Trophoblast cell (in vitro differentiated cells and primary cell): ENCODE measurements around the gene KCNQ1OT1.

Experiments
- DNase-seq, 2 donors: peaks; one replicate each; pipeline ENCODE4 v3.0.0-alpha.2; 2016
- H2AFZ ChIP-seq: 2 replicates; pipeline ENCODE4 v1.6.1; 2013; ENCODE audit warnings: low read length, moderate library complexity, mild to moderate bottlenecking; ENCODE audit not compliant: insufficient read depth, poor library complexity
- H2AK5ac ChIP-seq: 2 replicates; pipeline ENCODE4 v1.6.1; 2013; ENCODE audit warnings: mild to moderate bottlenecking, low read length
- H2BK120ac ChIP-seq: 2 replicates; pipeline ENCODE4 v1.6.1; 2013; ENCODE audit warnings: low read length, mild to moderate bottlenecking, moderate library complexity; ENCODE audit not compliant: insufficient read depth, poor library complexity
- H2BK12ac ChIP-seq: 2 replicates; pipeline ENCODE4 v1.6.1; 2013; ENCODE audit warnings: mild to moderate bottlenecking, low read length, moderate library complexity
- H2BK5ac ChIP-seq: 2 replicates; pipeline ENCODE4 v1.6.1; 2013; ENCODE audit warnings: low read length, low read depth, moderate library complexity, mild to moderate bottlenecking; ENCODE audit not compliant: poor library complexity
- H3K14ac ChIP-seq: 2 replicates; pipeline ENCODE4 v1.6.1; 2013; ENCODE audit warnings: mild to moderate bottlenecking, low read length
- H3K18ac ChIP-seq: 2 replicates; pipeline ENCODE4 v1.6.1; 2013; ENCODE audit warnings: mild to moderate bottlenecking, low read length
- H3K23ac ChIP-seq: 2 replicates; pipeline ENCODE4 v1.6.1; 2013; ENCODE audit warnings: low read length
- H3K27ac ChIP-seq: 2 replicates; pipeline ENCODE4 v1.5.1; 2013; ENCODE audit warnings: low read depth, mild to moderate bottlenecking, inconsistent platforms, low read length, moderate library complexity
- H3K27me3 ChIP-seq: 2 replicates; pipeline ENCODE4 v1.6.1; 2013; ENCODE audit warnings: inconsistent platforms, mild to moderate bottlenecking, low read length, moderate library complexity; ENCODE audit not compliant: insufficient read depth
- H3K36me3 ChIP-seq, 2 experiments: 1 replicate in 1 of 2; 2 replicates in 1 of 2; pipeline ENCODE4 v1.6.1; 2013; ENCODE audit warnings: low read length in 2 of 2, mild to moderate bottlenecking in 2 of 2, moderate library complexity in 1 of 2; ENCODE audit not compliant: insufficient read depth in 2 of 2, control insufficient read depth in 1 of 2
- H3K4ac ChIP-seq: 2 replicates; pipeline ENCODE4 v1.6.1; 2013; ENCODE audit warnings: low read depth, mild to moderate bottlenecking, low read length, moderate library complexity
- H3K4me1 ChIP-seq, 2 experiments: 1 replicate in 1 of 2; 2 replicates in 1 of 2; pipeline ENCODE4 v1.6.1; 2013; ENCODE audit warnings: low read length in 2 of 2, mild to moderate bottlenecking in 2 of 2, moderate library complexity in 1 of 2; ENCODE audit not compliant: insufficient read depth in 2 of 2, control insufficient read depth in 1 of 2
- H3K4me2 ChIP-seq: 2 replicates; pipeline ENCODE4 v1.6.1; 2013; ENCODE audit warnings: inconsistent platforms, mild to moderate bottlenecking, low read length, moderate library complexity
- H3K4me3 ChIP-seq: 2 replicates; pipeline ENCODE4 v1.5.1; 2013; ENCODE audit warnings: mild to moderate bottlenecking, low read depth, low read length, inconsistent platforms
- H3K79me1 ChIP-seq: one replicate; pipeline ENCODE4 v1.6.1; 2013; ENCODE audit warnings: low read length
- H3K79me2 ChIP-seq: 2 replicates; pipeline ENCODE4 v1.6.1; 2013; ENCODE audit warnings: low read length, mild to moderate bottlenecking; ENCODE audit not compliant: control insufficient read depth, insufficient read depth, poor library complexity
- H3K9ac ChIP-seq: 2 replicates; pipeline ENCODE4 v1.6.1; 2013; ENCODE audit warnings: mild to moderate bottlenecking, low read length
- H3K9me3 ChIP-seq: 2 replicates; pipeline ENCODE4 v1.6.1; 2013; ENCODE audit warnings: low read depth, mild to moderate bottlenecking, control low read depth, inconsistent platforms, low read length; ENCODE audit not compliant: insufficient read depth
- H4K12ac ChIP-seq: 2 replicates; pipeline ENCODE4 v1.6.1; 2013; ENCODE audit warnings: low read depth, mild to moderate bottlenecking, low read length, moderate library complexity
- H4K8ac ChIP-seq: 2 replicates; pipeline ENCODE4 v1.6.1; 2013; ENCODE audit warnings: low read depth, mild to moderate bottlenecking, low read length, moderate library complexity
- H4K91ac ChIP-seq: one replicate; pipeline ENCODE4 v1.6.1; 2013; ENCODE audit warnings: low read depth, mild to moderate bottlenecking, low read length, moderate library complexity
- WGBS: extraction: QIAGEN DNeasy Blood & Tissue Kit; methylation state at CpG from one replicate; pipeline ENCODE4 v1.1.7; 2013; ENCODE audit warnings: missing lambda C conversion rate; ENCODE audit not compliant: insufficient read length, insufficient coverage; ENCODE audit errors: extremely low coverage; 5-methylcytosine and 5-hydroxymethylcytosine counted together

The KCNQ1OT1 gene

GRCh38 chr11:2688381-2689231 is 11.2 kb downstream of the KCNQ1OT1 start:
- peaks cover 42 to 50% of the 10 kb centered on the region in 2 experiments for H3K4me1 ChIP-seq
- H3K4ac ChIP-seq: no peak overlapping the region
- H2BK12ac ChIP-seq: no peak overlapping the region
- H3K23ac ChIP-seq: no peak overlapping the region
- no peaks in the 10 kb centered on the region for H3K27me3 ChIP-seq
- H2BK5ac ChIP-seq: no peak overlapping the region
- peaks cover 2% of the 10 kb centered on the region for H3K79me2 ChIP-seq
- H2AK5ac ChIP-seq: no peak overlapping the region
- peaks cover 5% of the 10 kb centered on the region for H3K79me1 ChIP-seq
- H2BK120ac ChIP-seq: no peak overlapping the region
- no peak overlapping the region for H3K4me3 ChIP-seq
- WGBS: no CpG with 5 or more reads among the region's 6 CpGs
- H3K9ac ChIP-seq: no peak overlapping the region
- H2AFZ ChIP-seq: no peak overlapping the region
- peaks cover 2% of the 10 kb centered on the region for H3K9me3 ChIP-seq
- peak overlapping the region; percentile 10 for H3K18ac ChIP-seq
- DNase-seq: peak in 1 of 2 donors; percentile 8
- no peak overlapping the region for H4K12ac ChIP-seq
- peaks cover 11 to 18% of the 10 kb centered on the region in 2 experiments for H3K36me3 ChIP-seq
- H4K91ac ChIP-seq: no peak overlapping the region
- H3K14ac ChIP-seq: no peak overlapping the region
- H3K4me2 ChIP-seq: no peak overlapping the region
- no peak overlapping the region for H3K27ac ChIP-seq
- no peak overlapping the region for H4K8ac ChIP-seq

- no peak overlapping the region for H2AFZ ChIP-seq
- H4K91ac ChIP-seq: no peak overlapping the region
- DNase-seq: no peak
Observed at GRCh38 chr11:2687782-2688191, 12.0 kb downstream of the KCNQ1OT1 start.

DNA sequence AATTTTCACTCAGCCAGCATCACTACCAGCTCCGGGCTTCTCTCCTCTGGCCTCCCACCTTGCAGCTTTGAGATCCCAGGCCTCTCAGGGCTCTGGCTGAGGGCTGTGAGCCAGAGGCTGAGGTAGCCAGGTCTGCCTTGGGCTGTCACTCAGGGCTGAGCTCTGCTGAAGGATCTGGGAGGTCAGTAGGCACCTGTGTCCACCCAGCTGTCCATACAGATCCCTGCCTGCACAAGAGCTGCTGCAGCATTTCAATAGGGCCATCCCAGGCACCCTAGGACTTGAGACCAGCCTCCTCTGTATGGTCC is 12.6 kb downstream of the KCNQ1OT1 start:
- Histone ChIP-seq H3K79me1 (peaks cover 5% of the 10 kb centered on the region), H3K27ac (no peak overlapping the region), H3K9me3 (peaks cover 2% of the 10 kb centered on the region), H3K4me1 (peaks cover 29 to 36% of the 10 kb centered on the region in 2 experiments), H3K18ac (no peak overlapping the region), H3K4ac (no peak overlapping the region), H3K4me3 (no peak overlapping the region), H3K23ac (no peak overlapping the region), H2AK5ac (no peak overlapping the region), H4K12ac (no peak overlapping the region), H2AFZ (no peak overlapping the region), H3K27me3 (no peaks in the 10 kb centered on the region), H2BK120ac (no peak overlapping the region), H2BK5ac (no peak overlapping the region), H4K8ac (no peak overlapping the region), H2BK12ac (no peak overlapping the region), H3K14ac (no peak overlapping the region), H3K79me2 (no peaks in the 10 kb centered on the region), H3K36me3 (peaks cover 11 to 27% of the 10 kb centered on the region in 2 experiments), H4K91ac (no peak overlapping the region), H3K9ac (no peak overlapping the region), H3K4me2 (no peak overlapping the region)
- no peak for DNase-seq
- no CpG with 5 or more reads among the region's 1 CpG for WGBS

More at GRCh38 chr11:2687782-2688191, 12.0 kb downstream of the KCNQ1OT1 start:
- H3K79me2 ChIP-seq: no peaks in the 10 kb centered on the region
- no CpG with 5 or more reads among the region's 7 CpGs for WGBS
- no peak overlapping the region for H2BK5ac ChIP-seq
- H3K4me1 ChIP-seq: peaks cover 34 to 42% of the 10 kb centered on the region in 2 experiments
- H3K9ac ChIP-seq: no peak overlapping the region
- H3K27me3 ChIP-seq: no peaks in the 10 kb centered on the region
- no peak overlapping the region for H3K4me2 ChIP-seq
- H2BK12ac ChIP-seq: no peak overlapping the region
- no peak overlapping the region for H3K14ac ChIP-seq
- H2AK5ac ChIP-seq: no peak overlapping the region
- H3K18ac ChIP-seq: no peak overlapping the region
- no peak overlapping the region for H4K12ac ChIP-seq
- no peak overlapping the region for H2BK120ac ChIP-seq
- no peak overlapping the region for H3K27ac ChIP-seq
- no peak overlapping the region for H3K4me3 ChIP-seq
- H4K8ac ChIP-seq: no peak overlapping the region
- H3K79me1 ChIP-seq: peaks cover 5% of the 10 kb centered on the region
- H3K36me3 ChIP-seq: peaks cover 11 to 22% of the 10 kb centered on the region in 2 experiments
- no peak overlapping the region for H3K23ac ChIP-seq
- peaks cover 2% of the 10 kb centered on the region for H3K9me3 ChIP-seq
- H3K4ac ChIP-seq: no peak overlapping the region

- no peak for DNase-seq
- Histone ChIP-seq H4K8ac (no peak overlapping the region), H3K4me2 (no peak overlapping the region), H3K4me1 (peaks cover 23 to 30% of the 10 kb centered on the region in 2 experiments), H2AFZ (no peak overlapping the region), H3K9me3 (peaks cover 2% of the 10 kb centered on the region), H3K18ac (no peak overlapping the region), H3K4me3 (no peak overlapping the region), H3K23ac (no peak overlapping the region), H3K79me1 (peaks cover 4% of the 10 kb centered on the region), H2BK5ac (no peak overlapping the region), H4K12ac (no peak overlapping the region), H3K79me2 (no peaks in the 10 kb centered on the region), H2AK5ac (no peak overlapping the region), H3K4ac (no peak overlapping the region), H2BK120ac (no peak overlapping the region), H2BK12ac (no peak overlapping the region), H3K14ac (no peak overlapping the region), H3K9ac (no peak overlapping the region), H3K36me3 (peaks cover 11 to 27% of the 10 kb centered on the region in 2 experiments), H4K91ac (no peak overlapping the region), H3K27me3 (no peaks in the 10 kb centered on the region), H3K27ac (no peak overlapping the region)
- no CpG with 5 or more reads among the region's 7 CpGs for WGBS
Observed at GRCh38 chr11:2686360-2687222, 13.2 kb downstream of the KCNQ1OT1 start.
